Right atrium auricular region (tissue), 2 donors: ENCODE data around the gene RINL. TPM values are rescaled to one million over a fixed set of nuclear protein-coding genes. Genes with fewer than 3 reads are reported as not detected.

Experiments used
- DNase-seq: peaks from one replicate; pipeline ENCODE4 v3.0.0-alpha.2; 2019; ENCODE audit warnings: low spot score
- H3K27ac ChIP-seq, 2 donors: fragments of 200-600 bp; sonication (generic); 1 replicate in 1 of 2; 2 replicates in 1 of 2; pipeline ENCODE4 v1.5.1; 2016 to 2019
- H3K27me3 ChIP-seq, 2 donors: fragments of 200-600 bp; sonication (generic); one replicate each; pipeline versions ENCODE4 v1.5.1 to v1.6.0; 2017 to 2019
- H3K36me3 ChIP-seq: fragments of 200-600 bp; sonication (generic); one replicate; pipeline ENCODE4 v1.5.1; 2016
- H3K4me1 ChIP-seq, 2 donors: fragments of 200-600 bp; sonication (generic); one replicate each; pipeline versions ENCODE4 v1.5.1 to v1.6.0; 2017 to 2019
- H3K4me3 ChIP-seq, 2 donors: fragments of 200-600 bp; sonication (generic); 1 replicate in 1 of 2; 2 replicates in 1 of 2; pipeline ENCODE4 v1.5.1; 2017 to 2019; ENCODE audit warnings: mild to moderate bottlenecking in 1 of 2, moderate library complexity in 1 of 2
- H3K9me3 ChIP-seq, 2 donors: fragments of 200-600 bp; sonication (generic); one replicate each; pipeline ENCODE4 v1.5.1; 2019
- total RNA-seq, 2 donors: library from RNA; depleted of rRNA; stranded (reverse); fragments of >200 nt; gene quantifications; one replicate each; pipeline ENCODE4 v1.1.0, GENCODE V29; 2016
- TF ChIP-seq, protein P1 (sequence below), 2 donors: fragments of 200-600 bp; sonication (generic); IDR thresholded peaks; one replicate each; pipeline ENCODE4 v1.5.1; 2019; ENCODE audit warnings: antibody characterized with exemption in 2 of 2

The RINL gene
- total RNA-seq, 2 donors from 2014 or later = 3.3 to 5.5 TPM

DNA sequence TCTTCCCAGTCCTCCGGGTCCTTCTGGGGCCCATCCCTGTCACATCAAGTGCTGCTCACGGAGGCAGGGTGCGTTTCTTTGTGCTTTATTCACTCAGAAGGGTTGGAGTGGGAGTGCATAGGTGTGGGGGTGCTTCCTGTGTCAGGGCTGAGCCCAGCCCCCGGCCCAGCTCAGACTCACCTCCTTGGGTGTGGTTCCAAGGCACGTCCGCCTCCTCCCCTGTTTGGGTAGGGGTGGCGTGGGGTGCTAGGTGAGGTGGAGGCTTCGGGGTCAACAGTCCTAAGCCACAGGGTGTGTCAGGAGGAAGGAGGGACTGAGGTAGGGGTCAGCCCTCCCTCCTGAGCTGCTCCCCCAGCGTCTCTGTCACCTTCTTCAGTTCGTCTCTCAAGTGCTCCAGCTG lies 30.8 kb upstream of the RINL start:
- Histone ChIP-seq H3K27me3 (no peaks in the 10 kb centered on the region), H3K27ac (no peak overlapping the region), H3K36me3 (peaks cover 31% of the 10 kb centered on the region), H3K4me3 (no peak overlapping the region), H3K4me1 (peaks cover 0 to 4% of the 10 kb centered on the region in 2 donors), H3K9me3 (no peaks in the 10 kb centered on the region)
- TF ChIP-seq, protein P1, sequence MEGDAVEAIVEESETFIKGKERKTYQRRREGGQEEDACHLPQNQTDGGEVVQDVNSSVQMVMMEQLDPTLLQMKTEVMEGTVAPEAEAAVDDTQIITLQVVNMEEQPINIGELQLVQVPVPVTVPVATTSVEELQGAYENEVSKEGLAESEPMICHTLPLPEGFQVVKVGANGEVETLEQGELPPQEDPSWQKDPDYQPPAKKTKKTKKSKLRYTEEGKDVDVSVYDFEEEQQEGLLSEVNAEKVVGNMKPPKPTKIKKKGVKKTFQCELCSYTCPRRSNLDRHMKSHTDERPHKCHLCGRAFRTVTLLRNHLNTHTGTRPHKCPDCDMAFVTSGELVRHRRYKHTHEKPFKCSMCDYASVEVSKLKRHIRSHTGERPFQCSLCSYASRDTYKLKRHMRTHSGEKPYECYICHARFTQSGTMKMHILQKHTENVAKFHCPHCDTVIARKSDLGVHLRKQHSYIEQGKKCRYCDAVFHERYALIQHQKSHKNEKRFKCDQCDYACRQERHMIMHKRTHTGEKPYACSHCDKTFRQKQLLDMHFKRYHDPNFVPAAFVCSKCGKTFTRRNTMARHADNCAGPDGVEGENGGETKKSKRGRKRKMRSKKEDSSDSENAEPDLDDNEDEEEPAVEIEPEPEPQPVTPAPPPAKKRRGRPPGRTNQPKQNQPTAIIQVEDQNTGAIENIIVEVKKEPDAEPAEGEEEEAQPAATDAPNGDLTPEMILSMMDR (IDR thresholded peaks at IDR 0.05) = no peak
- DNase-seq = no peak

DNA sequence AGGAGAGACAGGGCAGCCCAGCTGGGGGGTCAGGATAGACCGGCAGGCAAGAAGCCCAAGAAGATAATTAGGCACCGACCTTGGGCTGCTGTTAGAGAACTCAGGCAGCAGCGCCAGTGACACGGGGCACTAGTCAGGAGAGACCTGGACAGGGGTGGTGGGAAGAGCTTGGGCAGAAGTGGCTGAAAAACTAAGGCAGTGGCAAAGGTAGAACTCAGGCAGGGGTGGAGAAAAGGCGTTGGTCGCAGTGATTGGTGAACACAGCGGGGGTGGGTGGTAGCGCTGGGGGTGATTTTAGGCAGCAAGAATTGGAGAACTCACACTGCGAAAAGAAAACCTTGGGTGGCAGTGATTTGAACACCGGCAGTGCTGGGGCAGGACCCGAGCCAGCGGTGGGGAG lies 29.6 kb upstream of the RINL start:
- DNase-seq = no peak
- H3K36me3 ChIP-seq = peaks cover 31% of the 10 kb centered on the region
- no peaks in the 10 kb centered on the region for H3K27me3 ChIP-seq
- H3K4me3 ChIP-seq = no peak overlapping the region
- TF ChIP-seq, protein P1 (IDR thresholded peaks at IDR 0.05) = no peak
- no peak overlapping the region for H3K27ac ChIP-seq
- H3K9me3 ChIP-seq = no peaks in the 10 kb centered on the region
- peaks cover 0 to 4% of the 10 kb centered on the region in 2 donors for H3K4me1 ChIP-seq

DNA sequence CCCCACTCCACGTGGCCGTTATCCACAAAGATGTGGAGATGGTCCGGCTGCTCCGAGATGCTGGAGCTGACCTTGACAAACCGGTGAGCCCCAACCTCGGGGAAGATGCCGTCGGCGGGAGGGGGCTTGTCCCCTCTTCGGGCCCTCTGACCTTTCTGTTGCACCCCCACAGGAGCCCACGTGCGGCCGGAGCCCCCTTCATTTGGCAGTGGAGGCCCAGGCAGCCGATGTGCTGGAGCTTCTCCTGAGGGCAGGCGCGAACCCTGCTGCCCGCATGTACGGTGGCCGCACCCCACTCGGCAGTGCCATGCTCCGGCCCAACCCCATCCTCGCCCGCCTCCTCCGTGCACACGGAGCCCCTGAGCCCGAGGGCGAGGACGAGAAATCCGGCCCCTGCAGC lies 29.2 kb upstream of the RINL start:
- H3K4me3 ChIP-seq = no peak overlapping the region
- no peak overlapping the region for H3K27ac ChIP-seq
- H3K36me3 ChIP-seq = peaks cover 31% of the 10 kb centered on the region
- TF ChIP-seq, protein P1 (IDR thresholded peaks at IDR 0.05) = no peak
- peaks cover 0 to 4% of the 10 kb centered on the region in 2 donors for H3K4me1 ChIP-seq
- no peaks in the 10 kb centered on the region for H3K27me3 ChIP-seq
- no peak for DNase-seq
- H3K9me3 ChIP-seq = no peaks in the 10 kb centered on the region

DNA sequence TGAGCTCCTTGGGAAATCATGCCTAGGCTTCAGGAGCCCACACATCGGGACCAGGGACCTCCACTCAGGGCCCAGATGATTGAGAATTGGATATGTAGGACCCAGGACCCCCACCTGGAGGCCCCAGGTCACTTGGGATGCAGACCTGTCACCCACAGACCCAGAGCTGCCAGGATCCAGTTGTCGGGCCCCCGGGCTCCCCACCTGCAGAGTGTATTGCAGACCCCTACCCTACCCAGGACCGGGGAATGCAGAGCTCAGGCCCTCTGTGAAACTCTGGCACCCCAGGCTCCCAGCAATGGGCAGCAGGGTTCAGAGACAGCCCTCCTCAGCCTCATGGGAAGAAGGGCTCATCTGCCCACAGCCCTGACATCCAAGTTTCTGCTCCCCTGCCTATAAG lies 27.5 kb upstream of the RINL start:
- Histone ChIP-seq H3K36me3 (peaks cover 31% of the 10 kb centered on the region), H3K4me1 (peaks cover 0 to 5% of the 10 kb centered on the region in 2 donors), H3K4me3 (no peak overlapping the region), H3K27me3 (no peaks in the 10 kb centered on the region), H3K9me3 (no peaks in the 10 kb centered on the region), H3K27ac (no peak overlapping the region)
- DNase-seq = no peak
- TF ChIP-seq, protein P1 (IDR thresholded peaks at IDR 0.05) = no peak

DNA sequence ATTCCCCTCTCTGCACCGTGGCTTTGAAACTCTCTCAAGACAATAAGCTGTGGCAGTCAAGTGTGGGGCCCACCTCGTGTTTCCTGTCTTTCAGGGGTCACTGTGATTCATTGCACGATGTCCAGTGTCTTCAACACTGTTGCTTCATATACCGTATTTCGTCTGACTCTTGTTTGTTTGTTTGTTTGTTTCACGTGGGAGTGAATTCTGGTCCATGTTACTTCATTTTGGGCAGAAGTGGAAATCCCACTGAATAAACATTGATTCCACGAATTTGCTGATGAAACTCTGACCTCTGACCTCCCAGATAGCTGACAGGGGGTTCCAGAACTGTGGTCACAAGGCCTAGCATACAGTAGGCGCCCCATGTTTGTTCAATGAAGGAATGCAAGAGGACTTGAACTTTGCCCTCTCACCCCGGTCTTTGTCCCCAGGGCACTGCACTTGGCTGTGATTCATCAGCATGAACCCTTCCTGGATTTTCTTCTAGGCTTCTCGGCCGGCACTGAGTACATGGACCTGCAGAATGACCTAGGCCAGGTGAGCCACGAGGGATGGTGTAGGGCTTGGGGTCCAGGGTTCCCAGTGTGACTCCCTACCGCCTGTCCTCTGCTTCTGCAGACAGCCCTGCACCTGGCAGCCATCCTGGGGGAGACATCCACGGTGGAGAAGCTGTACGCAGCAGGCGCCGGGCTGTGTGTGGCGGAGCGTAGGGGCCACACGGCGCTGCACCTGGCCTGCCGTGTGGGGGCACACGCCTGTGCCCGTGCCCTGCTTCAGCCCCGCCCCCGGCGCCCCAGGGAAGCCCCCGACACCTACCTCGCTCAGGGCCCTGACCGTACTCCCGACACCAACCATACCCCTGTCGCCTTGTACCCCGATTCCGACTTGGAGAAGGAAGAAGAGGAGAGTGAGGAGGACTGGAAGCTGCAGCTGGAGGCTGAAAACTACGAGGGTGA lies 26.8 kb upstream of the RINL start:
- DNase-seq = no peak
- Histone ChIP-seq H3K36me3 (peaks cover 31% of the 10 kb centered on the region), H3K4me1 (peaks cover 0 to 9% of the 10 kb centered on the region in 2 donors), H3K4me3 (no peak overlapping the region), H3K27me3 (no peaks in the 10 kb centered on the region), H3K27ac (no peak overlapping the region), H3K9me3 (no peaks in the 10 kb centered on the region)
- TF ChIP-seq, protein P1 (IDR thresholded peaks at IDR 0.05) = no peak
